Retina (tissue), 1 donor: ENCODE results near the gene ZNF331.
"Not testable (repeated sequence)": the region's sequence is repeated elsewhere in the genome, so short reads cannot be mapped to it uniquely, and the experiment has no call there.

Experiments used
- DNase-seq: peaks from one replicate; pipeline ENCODE4 v3.0.0-alpha.2; 2016

ZNF331 gene

GRCh38 chr19:53537521-53538377 lies at the start of gene ZNF331:
TSS of gene ZNF331 (plus strand) at chr19:53538145. CDS start at chr19:53569377, 31,232 bp downstream.
- peak; percentile 88 for DNase-seq

DNA sequence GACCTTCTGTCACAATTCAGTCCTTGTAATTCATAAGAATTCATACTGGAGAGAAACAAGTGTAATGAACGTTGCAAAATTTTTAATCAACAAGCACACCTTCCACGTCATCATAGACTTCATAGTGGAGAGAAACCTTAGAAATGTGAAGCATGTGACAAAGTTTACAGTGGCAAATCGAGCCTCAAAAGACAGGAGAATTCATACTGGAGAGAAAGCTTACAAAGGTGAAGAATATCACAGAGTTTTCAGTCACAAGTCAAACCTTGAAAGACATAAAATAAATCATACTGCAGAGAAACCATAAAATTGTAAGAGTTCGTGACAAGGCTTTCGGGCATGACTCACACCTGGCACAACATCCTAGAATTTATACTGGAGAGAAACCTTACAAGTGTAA lies 45.8 kb upstream of the ZNF331 start:
- no peak for DNase-seq

- not testable (repeated sequence) for DNase-seq
Measured at GRCh38 chr19:53497311-53498023, 40.5 kb upstream of the ZNF331 start.

DNA sequence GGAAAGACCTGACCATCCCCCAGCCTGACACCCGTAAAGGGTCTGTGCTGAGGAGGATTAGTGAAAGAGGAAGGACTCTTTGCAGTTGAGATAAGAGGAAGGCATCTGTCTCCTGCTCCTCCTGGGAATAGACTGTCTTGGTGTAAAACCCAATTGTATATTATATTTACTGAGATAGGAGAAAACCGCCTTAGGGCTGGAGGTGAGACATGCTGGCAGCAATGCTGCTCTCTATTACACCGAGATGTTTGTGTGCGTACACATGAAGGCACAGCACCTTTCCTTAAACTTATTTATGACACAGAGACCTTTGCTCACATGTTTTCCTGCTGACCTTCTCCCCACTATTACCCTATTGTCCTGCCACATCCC lies 39.9 kb upstream of the ZNF331 start:
- not testable (repeated sequence) for DNase-seq

DNA sequence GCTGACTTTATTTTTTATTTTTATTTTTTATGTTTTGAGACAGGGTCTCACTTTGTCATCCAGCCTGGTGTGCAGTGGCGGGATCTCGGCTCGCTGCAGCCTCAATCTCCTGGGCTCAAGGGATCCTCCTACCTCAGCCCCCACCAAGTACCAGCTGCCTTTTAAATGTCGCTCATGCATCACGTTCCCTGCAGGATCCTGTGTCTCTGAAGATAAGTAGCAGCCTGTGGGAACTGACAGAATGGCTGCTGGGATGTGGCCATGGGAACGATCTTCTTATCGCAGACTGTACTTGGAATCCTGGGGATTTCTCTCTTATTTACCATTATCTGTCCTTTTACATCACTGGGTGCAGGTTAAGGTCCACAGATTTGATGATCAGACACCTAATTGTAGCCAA lies 34.8 kb upstream of the ZNF331 start:
- DNase-seq = peak; percentile 40

GRCh38 chr19:53503671-53504364 lies 34.1 kb upstream of the ZNF331 start:
- peak; percentile 39 for DNase-seq

GRCh38 chr19:53504365-53504703 lies 33.6 kb upstream of the ZNF331 start:
- DNase-seq = peak; percentile 54

DNA sequence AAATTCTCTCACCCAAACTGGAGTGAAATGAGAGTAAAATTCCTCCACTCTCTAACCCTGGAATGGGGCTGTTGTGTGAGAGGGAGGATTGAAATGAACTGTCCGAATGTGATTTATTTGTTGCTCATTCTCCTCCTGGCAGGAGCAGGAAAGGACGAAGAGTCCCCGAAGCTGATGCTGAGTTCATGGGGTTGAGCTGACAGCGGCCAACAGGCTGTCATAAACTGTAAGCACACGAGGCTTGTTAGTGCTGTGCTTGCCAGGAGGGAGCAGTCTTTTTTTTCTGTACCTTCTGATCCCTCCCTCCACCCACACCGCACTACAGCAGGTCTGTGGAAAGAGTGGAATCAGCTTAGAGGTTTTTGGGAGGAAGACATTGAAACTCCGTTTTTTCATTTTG lies 33.1 kb upstream of the ZNF331 start:
- peak; percentile 19 for DNase-seq

DNA sequence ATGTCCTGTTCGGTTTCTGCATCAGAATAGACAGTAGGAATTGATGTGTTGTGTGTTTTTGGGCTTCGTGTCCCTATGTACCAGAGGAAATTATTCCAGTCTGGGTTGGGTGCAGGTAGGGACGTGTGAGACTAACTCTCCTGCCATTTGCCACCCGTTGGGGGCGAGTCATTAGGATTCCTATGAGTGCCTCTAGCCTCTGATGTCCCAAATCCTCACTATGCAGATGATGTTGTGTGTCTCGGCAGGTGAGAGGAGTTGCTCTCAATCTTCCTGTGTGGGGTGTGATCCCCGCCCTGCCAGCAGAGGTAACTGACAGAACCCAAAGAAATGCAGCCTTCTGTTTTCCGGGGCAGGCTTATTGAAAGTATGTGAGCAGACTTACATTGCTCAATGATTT lies 31.2 kb upstream of the ZNF331 start:
- no peak for DNase-seq

- DNase-seq = peak; percentile 21
Measured at GRCh38 chr19:53507523-53508442, 30.2 kb upstream of the ZNF331 start.

GRCh38 chr19:53509443-53509842 lies 28.5 kb upstream of the ZNF331 start:
- DNase-seq = no peak

DNA sequence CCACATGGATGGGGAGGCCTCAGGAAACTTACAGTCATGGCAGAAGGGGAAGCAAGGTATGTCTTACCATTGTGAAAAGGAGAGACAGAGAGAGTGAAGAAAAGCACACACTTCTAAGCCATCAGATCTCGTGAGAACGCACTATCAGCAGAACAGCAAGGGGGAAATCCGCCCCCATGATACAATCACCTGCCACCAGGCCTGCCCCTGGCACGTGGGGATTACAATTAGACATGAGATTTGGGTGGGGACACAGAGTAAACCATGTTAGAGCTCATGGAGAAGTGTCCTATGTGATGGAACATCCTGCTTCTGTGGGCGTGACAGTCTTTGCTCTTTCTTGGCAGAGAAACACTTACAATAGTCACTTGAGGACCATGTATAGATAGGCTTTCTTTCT lies 28.1 kb upstream of the ZNF331 start:
- DNase-seq = no peak

DNA sequence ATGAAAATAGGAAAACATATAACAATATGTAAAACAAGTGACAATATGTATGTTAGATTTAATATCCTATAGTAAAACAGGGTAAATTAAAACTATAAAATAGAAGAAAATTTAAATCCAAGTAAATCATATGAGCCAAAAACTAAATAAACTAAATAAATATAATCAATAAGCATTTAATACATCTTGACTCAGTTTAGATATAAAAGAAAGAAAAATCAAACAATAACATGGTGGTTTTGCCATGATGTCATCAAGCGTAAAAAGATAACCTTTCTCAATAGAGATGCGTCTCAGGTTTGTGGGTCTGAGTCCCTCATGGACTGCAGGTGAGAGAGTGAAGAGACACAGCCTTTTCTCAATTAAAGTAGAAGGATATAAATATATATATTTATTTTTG lies 26.6 kb upstream of the ZNF331 start:
- DNase-seq = no peak

- DNase-seq = peak; percentile 44
Measured at GRCh38 chr19:53511933-53512374, 26.0 kb upstream of the ZNF331 start.

- DNase-seq = not testable (repeated sequence)
Measured at GRCh38 chr19:53515047-53515446, 22.9 kb upstream of the ZNF331 start.

DNA sequence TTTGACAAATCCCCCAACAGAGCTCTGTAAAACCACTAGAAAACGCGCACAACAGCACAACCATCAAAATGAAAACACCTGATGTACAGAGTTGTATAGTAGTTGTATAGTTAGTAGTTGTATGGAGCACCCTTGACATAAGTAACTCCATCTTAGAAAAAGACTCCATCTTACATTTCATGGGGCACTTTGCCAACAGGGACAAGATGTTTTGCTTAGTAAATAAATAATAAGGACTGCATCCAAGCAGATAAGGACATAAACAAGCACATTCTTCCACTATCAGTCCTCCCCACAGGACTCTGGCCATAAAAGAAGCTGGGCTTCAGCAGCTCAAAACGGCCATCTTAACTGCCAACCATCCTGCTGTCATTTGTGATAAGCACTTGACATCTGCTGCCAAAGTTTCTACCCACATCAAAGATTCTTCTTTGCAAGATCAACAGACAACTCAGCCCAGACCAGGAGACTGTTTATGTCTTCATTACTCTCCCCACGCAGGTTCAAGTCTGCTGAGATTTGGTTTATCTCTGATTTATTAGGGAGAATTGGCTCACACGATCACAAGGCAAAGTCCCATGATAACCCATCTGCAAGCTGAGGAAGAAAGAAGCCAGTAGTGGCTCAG lies 20.7 kb upstream of the ZNF331 start:
- DNase-seq = no peak

DNA sequence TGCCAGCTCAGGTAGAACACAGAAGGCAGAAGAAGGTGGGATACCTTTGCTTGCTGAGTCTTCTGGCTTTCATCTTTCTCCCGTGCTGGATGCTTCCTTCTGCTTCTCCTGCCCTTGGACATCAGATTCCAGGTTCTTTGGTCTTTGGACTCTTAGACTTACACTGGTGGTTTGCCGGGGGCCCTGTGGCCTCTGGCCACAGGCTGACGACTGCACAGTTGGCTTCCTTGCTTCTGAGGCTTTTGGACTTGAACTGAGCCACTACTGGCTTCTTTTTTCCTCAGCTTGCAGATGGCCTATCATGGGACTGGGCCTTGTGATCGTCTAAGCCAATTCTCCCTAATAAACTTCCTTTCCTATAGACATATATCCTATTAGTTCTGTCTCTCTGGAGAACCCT lies 19.8 kb upstream of the ZNF331 start:
- DNase-seq = no peak

DNA sequence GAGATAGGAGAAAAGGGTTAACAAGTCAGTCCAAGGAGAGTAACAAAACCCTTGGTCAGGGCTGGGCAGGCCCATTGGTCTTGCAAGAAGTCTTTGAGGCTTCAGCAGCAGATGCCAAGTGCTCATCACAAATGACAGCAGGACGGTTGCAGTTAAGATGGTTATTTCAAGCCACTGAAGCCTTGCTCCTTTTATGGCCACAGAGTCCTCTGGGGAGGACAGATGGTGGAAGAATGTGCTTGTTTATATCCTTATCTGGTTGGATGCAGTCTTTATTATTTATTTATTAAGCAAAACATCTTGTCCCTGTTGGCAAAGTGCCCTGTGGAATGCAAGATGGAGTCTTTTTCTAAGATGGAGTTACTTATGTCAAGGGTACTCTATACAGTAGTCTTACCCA lies 19.2 kb upstream of the ZNF331 start:
- DNase-seq = no peak

DNA sequence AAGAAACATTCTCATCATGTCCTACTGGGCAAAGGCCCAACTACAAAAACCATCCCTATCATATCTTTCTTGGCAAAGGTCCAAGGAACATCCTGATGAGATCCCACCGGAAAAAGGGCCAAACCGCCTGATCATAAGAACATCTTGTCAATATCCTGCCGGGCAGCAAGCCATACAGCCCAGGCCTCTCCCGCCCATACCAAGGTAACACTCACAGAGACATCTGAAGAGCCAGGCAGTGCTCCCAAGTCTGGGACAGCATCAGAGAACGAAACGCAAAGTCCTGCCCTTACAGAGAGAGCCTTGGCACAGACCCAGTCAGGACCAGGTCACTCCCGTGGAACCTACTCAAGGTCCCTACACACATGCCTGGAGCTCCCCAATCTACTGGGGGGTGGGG lies 18.5 kb upstream of the ZNF331 start:
- no peak for DNase-seq

GRCh38 chr19:53520163-53520546 lies 17.8 kb upstream of the ZNF331 start:
- no peak for DNase-seq

GRCh38 chr19:53520547-53521372 lies 17.2 kb upstream of the ZNF331 start:
- peak; percentile 98 for DNase-seq
